ENCODE measurements around the gene CAPNS2.

DNA sequence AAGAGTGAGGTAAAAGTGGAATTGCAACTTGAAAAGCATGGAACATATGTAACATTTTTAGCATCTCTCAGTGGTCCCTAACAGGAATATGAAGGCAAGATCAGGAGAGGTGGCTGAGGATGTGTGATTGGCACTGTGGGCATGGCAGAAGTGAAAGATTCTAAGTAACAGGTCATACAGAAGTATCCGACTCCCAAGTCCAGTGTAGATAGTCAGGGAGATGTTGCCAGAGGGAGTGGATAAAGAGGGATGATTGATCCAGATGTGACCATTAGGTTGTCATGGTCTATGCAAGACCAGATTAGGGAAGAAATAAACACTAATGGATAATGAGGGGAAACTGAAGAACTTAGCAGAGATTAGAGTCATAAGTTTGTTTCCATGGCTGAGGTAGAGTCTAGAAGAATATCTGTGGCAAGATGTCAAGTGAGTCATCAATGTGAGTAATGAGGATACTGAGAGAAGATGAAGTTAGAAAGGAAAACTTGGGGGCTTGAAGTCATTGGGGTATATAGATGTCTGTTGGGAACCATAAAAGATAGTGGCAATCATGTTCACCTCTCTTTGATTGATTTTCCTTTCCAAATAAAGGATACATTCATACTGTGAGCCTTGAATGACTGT is 23.9 kb upstream of the CAPNS2 start:
- no peak for TF ChIP-seq POLR2A (IDR thresholded peaks at IDR 0.05; ENCODE audit: low read length)
- no peak for TF ChIP-seq GATA1 (IDR thresholded peaks at IDR 0.05; ENCODE audit: low read depth, low read length)
